SU-DHL-6 (cell line): ENCODE results near the gene DDX31.

Experiments used
- EZH2phosphoT487 ChIP-seq: fragments of 200-600 bp; sonication (generic), shearing (Covaris generic); conservative IDR thresholded peaks from 2 replicates; pipeline ENCODE4 v1.6.1; 2018; ENCODE audit warnings: mild to moderate bottlenecking, antibody characterized with exemption, low read length, moderate library complexity, mixed read lengths
- TF ChIP-seq, protein P1 (sequence below): fragments of 200-600 bp; sonication (generic); IDR thresholded peaks from one replicate; pipeline ENCODE4 v1.5.1; 2017; ENCODE audit warnings: antibody characterized with exemption, mild to moderate bottlenecking, low read length, moderate library complexity; ENCODE audit not compliant: insufficient read depth, poor library complexity, severe bottlenecking

DNA sequence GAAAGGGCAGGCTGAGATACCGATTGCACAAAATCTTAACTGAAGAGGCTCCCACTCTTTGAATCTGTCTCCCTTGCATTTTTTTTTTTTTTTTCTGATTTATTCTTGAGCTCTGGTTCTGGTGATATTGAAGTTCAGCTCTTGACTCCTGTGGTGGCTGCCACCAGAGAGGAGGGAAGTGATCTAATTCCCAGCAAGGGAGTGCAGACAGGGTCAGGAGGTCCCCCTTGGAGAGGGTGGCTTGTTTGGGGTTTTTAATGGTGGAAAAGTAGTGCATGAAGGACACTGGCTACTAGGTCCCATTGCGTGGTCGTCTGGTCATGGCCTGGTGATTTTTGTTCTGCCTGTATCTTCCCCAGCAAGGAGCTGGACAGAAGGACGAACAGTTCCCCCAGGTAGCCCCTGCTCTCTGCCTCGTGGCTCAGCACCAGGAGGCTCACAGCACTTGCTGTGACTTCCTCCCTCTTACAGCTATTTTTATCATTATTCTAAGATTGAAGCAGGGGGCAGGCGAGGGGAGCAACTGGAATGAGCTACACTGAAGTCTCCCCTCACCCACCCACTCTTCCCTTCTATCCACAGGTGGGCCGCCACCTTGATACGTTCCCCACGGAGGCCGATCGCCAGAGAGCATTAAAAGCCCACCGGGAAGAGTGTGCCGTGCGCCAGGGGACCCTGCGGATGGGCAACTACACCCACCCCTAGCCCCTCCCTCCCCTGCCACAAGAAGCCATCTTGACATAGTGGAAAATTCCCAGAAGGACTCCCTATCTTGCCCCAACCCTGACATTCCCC, 97.8 kb downstream of the DDX31 start:
- TF ChIP-seq, protein P1, sequence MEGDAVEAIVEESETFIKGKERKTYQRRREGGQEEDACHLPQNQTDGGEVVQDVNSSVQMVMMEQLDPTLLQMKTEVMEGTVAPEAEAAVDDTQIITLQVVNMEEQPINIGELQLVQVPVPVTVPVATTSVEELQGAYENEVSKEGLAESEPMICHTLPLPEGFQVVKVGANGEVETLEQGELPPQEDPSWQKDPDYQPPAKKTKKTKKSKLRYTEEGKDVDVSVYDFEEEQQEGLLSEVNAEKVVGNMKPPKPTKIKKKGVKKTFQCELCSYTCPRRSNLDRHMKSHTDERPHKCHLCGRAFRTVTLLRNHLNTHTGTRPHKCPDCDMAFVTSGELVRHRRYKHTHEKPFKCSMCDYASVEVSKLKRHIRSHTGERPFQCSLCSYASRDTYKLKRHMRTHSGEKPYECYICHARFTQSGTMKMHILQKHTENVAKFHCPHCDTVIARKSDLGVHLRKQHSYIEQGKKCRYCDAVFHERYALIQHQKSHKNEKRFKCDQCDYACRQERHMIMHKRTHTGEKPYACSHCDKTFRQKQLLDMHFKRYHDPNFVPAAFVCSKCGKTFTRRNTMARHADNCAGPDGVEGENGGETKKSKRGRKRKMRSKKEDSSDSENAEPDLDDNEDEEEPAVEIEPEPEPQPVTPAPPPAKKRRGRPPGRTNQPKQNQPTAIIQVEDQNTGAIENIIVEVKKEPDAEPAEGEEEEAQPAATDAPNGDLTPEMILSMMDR, result no peak
- TF ChIP-seq EZH2phosphoT487, result no peak
